Caco-2 (cell line): ENCODE data around the gene EPS8L3. TPM values are rescaled to one million over a fixed set of nuclear protein-coding genes. Genes with fewer than 3 reads are reported as not detected.
"Not testable (repeated sequence)": the region's sequence is repeated elsewhere in the genome, so short reads cannot be mapped to it uniquely, and the experiment has no call there.

ENCODE experiments used
- BruUV-seq: library from RNA; stranded (reverse); fragments of 400-500 nt; replicated peaks from 2 replicates; lab custom pipeline; 2021; lab: Mats Ljungman, UMichigan
- CTCF ChIA-PET: fragments of 300-600 bp; sonication (Branson Sonifier 250); formaldehyde crosslinking; loops from one replicate; lab custom pipeline; 2022; ENCODE audit warnings: antibody characterized with exemption; lab: Charles Lee
- POLR2A ChIA-PET: fragments of 300-600 bp; sonication (Branson Sonifier 250); formaldehyde crosslinking; loops from one replicate; lab custom pipeline; 2022; ENCODE audit warnings: antibody characterized with exemption; lab: Charles Lee
- DNase-seq, 2 experiments: peaks; one replicate each; pipeline versions ENCODE4 v3.0.0 to v3.0.0-alpha.2; 2020 to 2022
- H3K27me3 ChIP-seq: replicated peaks from 2 replicates; pipeline ENCODE4 v1.6.0; 2011; ENCODE audit warnings: low read length; ENCODE audit not compliant: control insufficient read depth, insufficient read depth
- H3K36me3 ChIP-seq: 2 replicates; pipeline ENCODE4 v1.5.1; 2011; ENCODE audit warnings: low read length; ENCODE audit not compliant: control insufficient read depth, insufficient read depth
- H3K4me1 ChIP-seq: fragments of 250-450 bp; sonication (Bioruptor Pico); 2 replicates; pipeline ENCODE4 v1.5.1; 2020; ENCODE audit warnings: mild to moderate bottlenecking
- H3K4me3 ChIP-seq: 2 replicates; pipeline ENCODE4 v1.5.1; 2011; ENCODE audit warnings: low read depth, mild to moderate bottlenecking, control low read depth, low read length
- H3K9me3 ChIP-seq: fragments of 250-450 bp; sonication (Bioruptor Pico); 2 replicates; pipeline ENCODE4 v1.5.1; 2020; ENCODE audit warnings: mild to moderate bottlenecking, moderate library complexity
- H3K27ac Mint-ChIP-seq: one replicate; pipeline ENCODE4 v1.8.0; 2022; ENCODE audit warnings: mixed read lengths; ENCODE audit not compliant: unreplicated experiment
- H3K27me3 Mint-ChIP-seq: one replicate; pipeline ENCODE4 v1.8.0; 2022; ENCODE audit warnings: mixed read lengths; ENCODE audit not compliant: insufficient read depth, unreplicated experiment
- H3K36me3 Mint-ChIP-seq: one replicate; pipeline ENCODE4 v1.8.0; 2022; ENCODE audit warnings: mild to moderate bottlenecking, mixed read lengths; ENCODE audit not compliant: insufficient read depth, unreplicated experiment
- H3K4me1 Mint-ChIP-seq: one replicate; pipeline ENCODE4 v1.8.0; 2022; ENCODE audit warnings: low read depth, mixed read lengths; ENCODE audit not compliant: unreplicated experiment
- H3K4me3 Mint-ChIP-seq: one replicate; pipeline ENCODE4 v1.8.0; 2022; ENCODE audit warnings: mild to moderate bottlenecking, moderate library complexity, mixed read lengths; ENCODE audit not compliant: unreplicated experiment
- H3K9me3 Mint-ChIP-seq: one replicate; pipeline ENCODE4 v1.8.0; 2022; ENCODE audit warnings: mixed read lengths; ENCODE audit not compliant: unreplicated experiment
- CTCF ChIP-seq, 2 experiments: fragments of 200-600 bp in 1 of 2; IDR thresholded peaks; 1 replicate in 1 of 2; 2 replicates in 1 of 2; pipeline versions ENCODE4 v1.5.1 to v1.8.0; 2011 to 2022; ENCODE audit warnings: antibody characterized with exemption in 1 of 2, control low read depth in 1 of 2, inconsistent platforms in 1 of 2, low read depth in 1 of 2, low read length in 1 of 2, mild to moderate bottlenecking in 1 of 2, moderate library complexity in 1 of 2; ENCODE audit not compliant: insufficient read depth in 1 of 2, severe bottlenecking in 1 of 2, unreplicated experiment in 1 of 2
- intact Hi-C: fragments of 100-400 bp; cut with micrococcal nuclease; formaldehyde crosslinking; loops from one replicate; pipeline ENCODE4 v1.10.0; 2022; ENCODE audit not compliant: unreplicated experiment
- total RNA-seq: library from RNA; stranded (reverse); gene quantifications from 2 replicates; pipeline ENCODE4 v1.2.3, GENCODE V29; 2022

The EPS8L3 gene
- total RNA-seq, 1 experiment from 2014 or later, result 15.3 TPM

- no peak for DNase-seq
- CTCF ChIA-PET, result no interaction called here
- intact Hi-C loops, result no loop called here
- Mint-ChIP-seq H3K36me3 (no peaks in the 10 kb centered on the region), H3K4me1 (no peaks in the 10 kb centered on the region), H3K4me3 (no peak overlapping the region), H3K9me3 (peaks cover 15% of the 10 kb centered on the region), H3K27me3 (no peaks in the 10 kb centered on the region), H3K27ac (no peak overlapping the region)
- BruUV-seq, result no TSS peak
- H3K27me3 ChIP-seq, result no peaks in the 10 kb centered on the region
- H3K4me1 ChIP-seq, result no peaks in the 10 kb centered on the region
- TF ChIP-seq CTCF (IDR thresholded peaks at IDR 0.05; ENCODE audit: insufficient read depth in 1 of 2, low read depth in 1 of 2, low read length in 1 of 2, severe bottlenecking in 1 of 2, unreplicated experiment in 1 of 2), result no peak
- POLR2A ChIA-PET, result no interaction called here
- no peaks in the 10 kb centered on the region for H3K36me3 ChIP-seq
- H3K4me3 ChIP-seq, result no peak overlapping the region
- no peaks in the 10 kb centered on the region; the same call in 1 of the 2 replicates for H3K9me3 ChIP-seq
Observed at GRCh38 chr1:109712321-109712864, 51.3 kb downstream of the EPS8L3 start.

GRCh38 chr1:109711593-109712320, 52.0 kb downstream of the EPS8L3 start, which contains the start of gene GSTM5:
Gene GSTM5, plus strand, starts transcription at chr1:109712251. Its CDS starts 62 bp downstream, at chr1:109712313.
- H3K4me3 ChIP-seq, CTCF ChIA-PET, POLR2A ChIA-PET, H3K4me1 ChIP-seq, H3K4me3 Mint-ChIP-seq, H3K27me3 ChIP-seq, H3K9me3 ChIP-seq, H3K36me3 ChIP-seq, BruUV-seq, H3K4me1 Mint-ChIP-seq, H3K27me3 Mint-ChIP-seq, intact Hi-C loops, H3K27ac Mint-ChIP-seq, H3K36me3 Mint-ChIP-seq, DNase-seq: not testable (repeated sequence)
- peaks cover 21% of the 10 kb centered on the region for H3K9me3 Mint-ChIP-seq

GRCh38 chr1:109709822-109710221, 53.9 kb downstream of the EPS8L3 start:
- POLR2A ChIA-PET, DNase-seq, H3K36me3 ChIP-seq, H3K4me1 Mint-ChIP-seq, H3K4me3 ChIP-seq, H3K4me3 Mint-ChIP-seq, H3K36me3 Mint-ChIP-seq, BruUV-seq, H3K4me1 ChIP-seq, H3K27me3 Mint-ChIP-seq, H3K27ac Mint-ChIP-seq, intact Hi-C loops, H3K27me3 ChIP-seq, H3K9me3 ChIP-seq: not testable (repeated sequence)
- H3K9me3 Mint-ChIP-seq, result peaks cover 26% of the 10 kb centered on the region
- CTCF ChIA-PET, result interaction anchor here (0.6 kb wide), 1 partner anchor 433 kb away, joined by 4 read pairs; no protein-coding TSS in a partner anchor

- POLR2A ChIA-PET, H3K4me3 ChIP-seq, H3K4me1 ChIP-seq, BruUV-seq, H3K9me3 ChIP-seq, DNase-seq, H3K4me1 Mint-ChIP-seq, H3K27me3 ChIP-seq, H3K36me3 Mint-ChIP-seq, H3K36me3 ChIP-seq, H3K4me3 Mint-ChIP-seq, H3K27me3 Mint-ChIP-seq, H3K27ac Mint-ChIP-seq, intact Hi-C loops: not testable (repeated sequence)
- H3K9me3 Mint-ChIP-seq, result peaks cover 34% of the 10 kb centered on the region
- CTCF ChIA-PET, result interaction anchor here (0.6 kb wide), 1 partner anchor 432 kb away, joined by 4 read pairs; no protein-coding TSS in a partner anchor
Observed at GRCh38 chr1:109708949-109709348, 54.8 kb downstream of the EPS8L3 start.
